ENCODE results near the gene INMT.

DNA sequence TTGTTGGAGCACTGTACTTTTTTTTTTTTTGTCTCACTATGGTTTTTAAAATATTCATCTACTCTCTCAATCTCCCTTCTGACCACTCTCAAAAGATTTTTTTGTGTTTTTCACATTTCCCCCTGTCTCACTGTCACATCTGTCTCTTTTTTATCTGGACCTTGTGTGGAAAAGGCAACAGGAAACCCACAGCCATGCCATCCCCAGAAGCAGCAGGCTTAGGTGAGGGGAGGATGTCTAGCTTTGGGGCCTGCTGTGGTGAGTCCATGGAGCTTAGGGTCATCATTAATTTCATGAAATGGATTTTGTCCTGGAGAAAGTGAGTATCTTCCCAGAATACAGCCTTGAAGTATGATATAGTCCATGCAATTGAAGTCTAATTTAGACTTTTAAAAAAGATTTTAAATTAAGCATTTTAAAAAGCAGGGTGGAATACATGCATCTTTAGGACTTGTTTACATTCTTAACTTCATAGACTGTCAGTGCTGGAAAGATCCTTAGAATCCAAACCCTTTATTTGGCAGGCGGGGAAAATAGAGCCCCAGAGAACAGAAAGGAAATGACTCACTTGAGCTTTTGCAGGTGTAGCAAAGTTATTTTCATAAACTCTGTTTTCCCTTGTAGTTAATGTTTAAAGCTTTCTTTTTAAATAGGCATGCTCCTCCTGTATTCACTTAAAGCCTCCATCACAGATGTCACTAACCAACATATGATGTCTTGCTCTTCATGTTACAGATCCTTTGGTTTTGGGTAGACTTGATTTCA, 44.4 kb downstream of the INMT start:
- TF ChIP-seq, protein P1, sequence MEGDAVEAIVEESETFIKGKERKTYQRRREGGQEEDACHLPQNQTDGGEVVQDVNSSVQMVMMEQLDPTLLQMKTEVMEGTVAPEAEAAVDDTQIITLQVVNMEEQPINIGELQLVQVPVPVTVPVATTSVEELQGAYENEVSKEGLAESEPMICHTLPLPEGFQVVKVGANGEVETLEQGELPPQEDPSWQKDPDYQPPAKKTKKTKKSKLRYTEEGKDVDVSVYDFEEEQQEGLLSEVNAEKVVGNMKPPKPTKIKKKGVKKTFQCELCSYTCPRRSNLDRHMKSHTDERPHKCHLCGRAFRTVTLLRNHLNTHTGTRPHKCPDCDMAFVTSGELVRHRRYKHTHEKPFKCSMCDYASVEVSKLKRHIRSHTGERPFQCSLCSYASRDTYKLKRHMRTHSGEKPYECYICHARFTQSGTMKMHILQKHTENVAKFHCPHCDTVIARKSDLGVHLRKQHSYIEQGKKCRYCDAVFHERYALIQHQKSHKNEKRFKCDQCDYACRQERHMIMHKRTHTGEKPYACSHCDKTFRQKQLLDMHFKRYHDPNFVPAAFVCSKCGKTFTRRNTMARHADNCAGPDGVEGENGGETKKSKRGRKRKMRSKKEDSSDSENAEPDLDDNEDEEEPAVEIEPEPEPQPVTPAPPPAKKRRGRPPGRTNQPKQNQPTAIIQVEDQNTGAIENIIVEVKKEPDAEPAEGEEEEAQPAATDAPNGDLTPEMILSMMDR (IDR thresholded peaks at IDR 0.05) = no peak
- TF ChIP-seq POLR2A (IDR thresholded peaks at IDR 0.05) = no peak

Data from Peyer's patch (tissue), 4 donors.